ENCODE results near the gene FAIM2.

DNA sequence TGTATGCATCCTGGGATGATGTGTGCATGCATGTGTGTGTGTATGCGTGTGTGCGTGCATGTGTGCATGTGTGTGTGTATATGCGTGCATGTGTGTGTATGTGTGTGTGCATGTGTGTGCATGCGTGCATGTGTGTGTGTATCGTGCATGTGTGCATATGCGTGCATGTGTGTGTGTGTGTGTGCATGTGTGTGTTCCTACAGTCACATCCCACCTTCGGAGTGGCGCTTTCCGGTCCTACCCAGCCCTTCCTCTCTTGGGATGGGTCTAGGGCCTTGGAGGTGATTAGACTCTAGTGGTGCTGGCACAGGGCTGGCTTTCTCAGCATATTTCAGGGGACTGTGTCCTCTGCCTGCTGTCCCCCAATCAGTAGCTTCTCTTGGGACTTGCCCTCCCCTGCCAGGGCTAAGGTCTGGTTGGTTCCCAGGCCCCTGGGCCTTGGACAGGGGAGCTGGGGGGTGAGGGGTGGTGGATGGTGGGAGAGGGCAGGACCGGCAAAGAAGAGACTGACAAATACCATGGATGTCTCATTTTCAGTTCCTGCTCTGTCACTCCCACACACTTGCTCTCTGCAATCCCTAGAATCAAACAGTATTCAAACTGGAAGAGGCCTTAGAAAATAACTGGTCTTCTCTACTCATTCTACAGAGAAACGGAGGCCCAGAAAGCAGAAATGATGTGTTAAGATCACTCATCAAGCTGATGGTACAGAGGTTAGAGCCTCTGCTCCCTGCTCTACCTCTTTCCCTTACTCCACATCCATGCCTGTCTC lies 21.9 kb upstream of the FAIM2 start:
- TF ChIP-seq, protein P1, sequence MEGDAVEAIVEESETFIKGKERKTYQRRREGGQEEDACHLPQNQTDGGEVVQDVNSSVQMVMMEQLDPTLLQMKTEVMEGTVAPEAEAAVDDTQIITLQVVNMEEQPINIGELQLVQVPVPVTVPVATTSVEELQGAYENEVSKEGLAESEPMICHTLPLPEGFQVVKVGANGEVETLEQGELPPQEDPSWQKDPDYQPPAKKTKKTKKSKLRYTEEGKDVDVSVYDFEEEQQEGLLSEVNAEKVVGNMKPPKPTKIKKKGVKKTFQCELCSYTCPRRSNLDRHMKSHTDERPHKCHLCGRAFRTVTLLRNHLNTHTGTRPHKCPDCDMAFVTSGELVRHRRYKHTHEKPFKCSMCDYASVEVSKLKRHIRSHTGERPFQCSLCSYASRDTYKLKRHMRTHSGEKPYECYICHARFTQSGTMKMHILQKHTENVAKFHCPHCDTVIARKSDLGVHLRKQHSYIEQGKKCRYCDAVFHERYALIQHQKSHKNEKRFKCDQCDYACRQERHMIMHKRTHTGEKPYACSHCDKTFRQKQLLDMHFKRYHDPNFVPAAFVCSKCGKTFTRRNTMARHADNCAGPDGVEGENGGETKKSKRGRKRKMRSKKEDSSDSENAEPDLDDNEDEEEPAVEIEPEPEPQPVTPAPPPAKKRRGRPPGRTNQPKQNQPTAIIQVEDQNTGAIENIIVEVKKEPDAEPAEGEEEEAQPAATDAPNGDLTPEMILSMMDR (IDR thresholded peaks at IDR 0.05): no peak
- no peak for TF ChIP-seq RELA (CRISPR knock-in tag; IDR thresholded peaks at IDR 0.05; ENCODE audit: borderline replicate concordance)
- no peak for TF ChIP-seq MXD4 (CRISPR knock-in tag; IDR thresholded peaks at IDR 0.05; ENCODE audit: borderline replicate concordance)
- TF ChIP-seq, protein P2, sequence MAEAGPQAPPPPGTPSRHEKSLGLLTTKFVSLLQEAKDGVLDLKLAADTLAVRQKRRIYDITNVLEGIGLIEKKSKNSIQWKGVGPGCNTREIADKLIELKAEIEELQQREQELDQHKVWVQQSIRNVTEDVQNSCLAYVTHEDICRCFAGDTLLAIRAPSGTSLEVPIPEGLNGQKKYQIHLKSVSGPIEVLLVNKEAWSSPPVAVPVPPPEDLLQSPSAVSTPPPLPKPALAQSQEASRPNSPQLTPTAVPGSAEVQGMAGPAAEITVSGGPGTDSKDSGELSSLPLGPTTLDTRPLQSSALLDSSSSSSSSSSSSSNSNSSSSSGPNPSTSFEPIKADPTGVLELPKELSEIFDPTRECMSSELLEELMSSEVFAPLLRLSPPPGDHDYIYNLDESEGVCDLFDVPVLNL (CRISPR knock-in tag; IDR thresholded peaks at IDR 0.05; ENCODE audit: borderline replicate concordance, low read depth): no peak
- TF ChIP-seq CBFB (CRISPR knock-in tag; IDR thresholded peaks at IDR 0.05; ENCODE audit: low read depth): no peak
